GM12875 (cell line): ENCODE data around the gene DIO3.

ENCODE experiments used
- H3K4me3 ChIP-seq: one replicate; pipeline ENCODE4 v1.5.1; 2011; ENCODE audit warnings: low read depth, low read length, control low read depth
- TF ChIP-seq, protein P1 (sequence below): IDR thresholded peaks from 2 replicates; pipeline ENCODE4 v1.5.1; 2011; ENCODE audit warnings: low read depth, mild to moderate bottlenecking, control low read depth, inconsistent platforms, low read length, moderate library complexity, borderline replicate concordance; ENCODE audit not compliant: insufficient read depth

DIO3 gene

DNA sequence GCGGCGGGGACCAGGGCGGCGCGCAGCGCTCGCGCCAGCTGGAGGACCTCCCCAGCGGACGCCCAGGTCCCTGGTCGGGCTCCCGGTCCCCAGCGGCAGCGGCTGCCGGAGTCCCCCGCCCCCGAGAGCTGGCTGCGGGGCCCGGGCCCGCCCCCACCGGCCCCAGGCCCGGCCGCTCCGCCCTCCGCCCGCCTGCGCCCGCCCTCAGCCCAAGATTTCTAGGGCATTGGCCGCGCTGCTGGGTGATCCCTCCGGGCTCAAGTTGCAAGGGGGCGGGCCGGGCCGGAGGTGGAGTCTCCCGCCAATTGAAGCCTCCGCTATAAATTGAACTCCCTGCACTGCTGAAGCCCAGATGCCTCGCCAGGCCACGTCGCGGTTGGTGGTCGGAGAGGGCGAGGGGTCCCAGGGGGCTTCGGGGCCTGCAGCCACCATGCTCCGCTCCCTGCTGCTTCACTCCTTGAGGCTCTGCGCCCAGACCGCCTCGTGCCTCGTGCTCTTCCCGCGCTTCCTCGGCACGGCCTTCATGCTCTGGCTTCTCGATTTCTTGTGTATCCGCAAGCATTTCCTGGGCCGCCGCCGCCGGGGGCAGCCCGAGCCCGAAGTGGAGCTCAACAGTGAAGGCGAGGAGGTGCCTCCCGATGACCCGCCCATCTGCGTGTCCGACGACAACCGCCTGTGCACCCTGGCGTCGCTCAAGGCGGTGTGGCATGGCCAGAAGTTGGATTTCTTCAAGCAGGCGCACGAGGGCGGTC is at the start of gene DIO3:
DIO3 (plus strand) TSS at position 351 of the 752 bp plus-strand sequence.
- TF ChIP-seq, protein P1, sequence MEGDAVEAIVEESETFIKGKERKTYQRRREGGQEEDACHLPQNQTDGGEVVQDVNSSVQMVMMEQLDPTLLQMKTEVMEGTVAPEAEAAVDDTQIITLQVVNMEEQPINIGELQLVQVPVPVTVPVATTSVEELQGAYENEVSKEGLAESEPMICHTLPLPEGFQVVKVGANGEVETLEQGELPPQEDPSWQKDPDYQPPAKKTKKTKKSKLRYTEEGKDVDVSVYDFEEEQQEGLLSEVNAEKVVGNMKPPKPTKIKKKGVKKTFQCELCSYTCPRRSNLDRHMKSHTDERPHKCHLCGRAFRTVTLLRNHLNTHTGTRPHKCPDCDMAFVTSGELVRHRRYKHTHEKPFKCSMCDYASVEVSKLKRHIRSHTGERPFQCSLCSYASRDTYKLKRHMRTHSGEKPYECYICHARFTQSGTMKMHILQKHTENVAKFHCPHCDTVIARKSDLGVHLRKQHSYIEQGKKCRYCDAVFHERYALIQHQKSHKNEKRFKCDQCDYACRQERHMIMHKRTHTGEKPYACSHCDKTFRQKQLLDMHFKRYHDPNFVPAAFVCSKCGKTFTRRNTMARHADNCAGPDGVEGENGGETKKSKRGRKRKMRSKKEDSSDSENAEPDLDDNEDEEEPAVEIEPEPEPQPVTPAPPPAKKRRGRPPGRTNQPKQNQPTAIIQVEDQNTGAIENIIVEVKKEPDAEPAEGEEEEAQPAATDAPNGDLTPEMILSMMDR: no peak
- no peak within 1 kb of the TSS for H3K4me3 ChIP-seq

GRCh38 chr14:101511620-101512375 is 49.5 kb upstream of the DIO3 start:
- H3K4me3 ChIP-seq: no peak overlapping the region
- TF ChIP-seq, protein P1: no peak

DNA sequence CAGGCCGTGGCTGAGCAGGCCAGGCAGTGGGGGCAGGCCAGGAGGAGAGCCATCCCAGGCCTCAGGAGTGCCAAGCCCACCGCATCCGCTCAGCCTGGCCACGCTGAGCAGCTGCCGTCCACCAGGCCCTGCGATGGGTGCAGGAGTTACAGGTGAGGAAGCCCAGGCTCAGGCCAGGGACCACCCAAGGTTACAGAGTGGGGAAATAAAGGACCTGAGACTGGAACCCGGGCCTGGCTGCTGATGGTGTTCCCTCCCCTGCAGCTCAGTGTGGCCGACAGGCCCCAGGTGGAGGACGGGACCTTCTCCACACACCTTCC is 49.0 kb upstream of the DIO3 start:
- H3K4me3 ChIP-seq: no peak overlapping the region
- TF ChIP-seq, protein P1: no peak

- TF ChIP-seq, protein P1: no peak
- no peak overlapping the region for H3K4me3 ChIP-seq
Observed at GRCh38 chr14:101514136-101514535, 47.2 kb upstream of the DIO3 start.

- H3K4me3 ChIP-seq: no peak overlapping the region
- TF ChIP-seq, protein P1: no peak
Observed at GRCh38 chr14:101516401-101516800, 44.9 kb upstream of the DIO3 start.

- TF ChIP-seq, protein P1: no peak
- no peak overlapping the region for H3K4me3 ChIP-seq
Observed at GRCh38 chr14:101518611-101519473, 42.5 kb upstream of the DIO3 start.
